GM10266 (cell line): ENCODE results near the gene SRRM5.
A peak's percentile ranks its signal among the peaks of the same experiment; 100 is the strongest.

Experiments
- DNase-seq: peaks from one replicate; pipeline ENCODE4 v3.0.0; 2012; ENCODE audit errors: extremely low spot score
- CTCF ChIP-seq: IDR thresholded peaks from 2 replicates; pipeline ENCODE4 v1.5.1; 2012; ENCODE audit warnings: mild to moderate bottlenecking, low read depth; ENCODE audit not compliant: control insufficient read depth, insufficient read depth; ENCODE audit errors: missing control alignments

SRRM5 gene

GRCh38 chr19:43592800-43593350, 19.0 kb upstream of the SRRM5 start:
- no peak for TF ChIP-seq CTCF
- DNase-seq, result no peak

- TF ChIP-seq CTCF, result no peak
Measured at GRCh38 chr19:43594081-43594697, 17.7 kb upstream of the SRRM5 start.

GRCh38 chr19:43594710-43595604, 16.9 kb upstream of the SRRM5 start:
- peak; percentile 76 for DNase-seq
- peak; percentile 95 for TF ChIP-seq CTCF

More at GRCh38 chr19:43594081-43594697, 17.7 kb upstream of the SRRM5 start:
- DNase-seq, result no peak

- DNase-seq, result no peak
- no peak for TF ChIP-seq CTCF
Measured at GRCh38 chr19:43595605-43595998, 16.3 kb upstream of the SRRM5 start.

GRCh38 chr19:43595999-43596841, 15.7 kb upstream of the SRRM5 start, which contains the start of the genes IRGQ and ZNF576:
TSS of gene IRGQ (minus strand) at chr19:43596134. CDS start at chr19:43595338, 796 bp downstream.
TSS of gene ZNF576 (plus strand) at chr19:43596595. CDS start at chr19:43597109, 514 bp downstream.
- TF ChIP-seq CTCF, result no peak

GRCh38 chr19:43596842-43597461, 14.9 kb upstream of the SRRM5 start:
- DNase-seq, result no peak
- TF ChIP-seq CTCF, result no peak

More at GRCh38 chr19:43595999-43596841, 15.7 kb upstream of the SRRM5 start, which contains the start of the genes IRGQ and ZNF576:
- peak; percentile 99 for DNase-seq
